NCI-H1048 (cell line): ENCODE data around the gene ARL17A.
"Not testable (repeated sequence)": the region's sequence is repeated elsewhere in the genome, so short reads cannot be mapped to it uniquely, and the experiment has no call there.

ENCODE experiments used
- DNase-seq: peaks from one replicate; lab custom pipeline; 2025; lab: John Stamatoyannopoulos, UW

Gene ARL17A

DNA sequence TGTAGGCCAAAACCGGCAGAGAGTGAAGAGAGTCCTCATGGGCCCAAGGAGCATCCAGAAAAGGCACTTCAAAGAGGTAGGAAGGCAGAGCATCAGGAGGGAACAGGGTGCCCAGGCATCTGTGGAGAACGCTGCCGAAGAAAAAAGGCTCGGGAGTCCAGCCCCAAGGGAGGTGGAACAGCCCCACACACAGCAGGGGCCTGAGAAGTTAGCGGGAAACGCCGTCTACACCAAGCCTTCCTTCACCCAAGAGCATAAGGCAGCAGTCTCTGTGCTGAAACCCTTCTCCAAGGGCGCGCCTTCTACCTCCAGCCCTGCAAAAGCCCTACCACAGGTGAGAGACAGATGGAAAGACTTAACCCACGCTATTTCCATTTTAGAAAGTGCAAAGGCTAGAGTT is 30.9 kb downstream of the ARL17A start:
- not testable (repeated sequence) for DNase-seq

GRCh38 chr17:46534716-46535115 is 44.8 kb downstream of the ARL17A start:
- not testable (repeated sequence) for DNase-seq

DNA sequence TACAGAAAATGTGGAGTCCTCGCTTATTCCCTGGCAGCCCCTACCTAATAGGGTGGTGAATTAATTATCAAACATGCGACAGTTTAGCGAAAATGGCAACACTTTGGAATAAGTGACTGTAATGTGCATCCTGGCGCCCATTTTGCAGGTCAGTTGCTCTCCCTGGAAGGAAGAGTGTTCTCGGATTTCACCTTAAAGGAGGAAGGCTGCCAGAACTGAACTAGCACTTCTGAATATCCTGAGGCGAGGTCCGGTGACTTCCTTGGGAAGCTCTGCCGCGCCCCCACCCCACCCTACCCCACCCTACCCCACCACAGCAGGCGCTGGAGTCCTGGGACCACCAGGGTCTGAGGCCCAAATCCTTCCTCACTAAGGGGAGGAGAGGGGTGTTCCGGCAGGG is 67.3 kb downstream of the ARL17A start, which contains the start of gene LRRC37A2:
Gene LRRC37A2 (plus strand): TSS at position 301 of the 400 bp plus-strand sequence. CDS start 245 bp downstream, outside the sequence.
- DNase-seq = not testable (repeated sequence)

DNA sequence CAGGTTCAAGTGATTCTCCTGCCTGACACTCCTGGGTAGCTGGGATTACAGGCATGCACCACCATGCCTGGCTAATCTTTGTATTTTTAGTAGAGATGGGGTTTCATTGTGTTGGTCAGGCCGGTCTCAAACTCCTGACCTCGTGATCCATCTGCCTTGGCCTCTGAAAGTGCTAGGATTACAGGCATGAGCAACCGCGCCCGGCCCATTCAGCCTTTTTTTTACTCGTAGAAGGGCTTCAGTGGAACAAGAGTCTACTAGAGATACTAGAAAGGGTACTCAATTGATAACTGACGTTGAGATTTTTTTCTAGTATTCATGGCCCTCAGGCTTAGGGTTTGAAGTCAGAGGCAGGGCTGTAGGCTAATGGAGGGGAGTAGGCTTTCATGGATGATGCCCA is 73.6 kb downstream of the ARL17A start:
- DNase-seq = not testable (repeated sequence)

GRCh38 chr17:46499437-46500139 is 79.9 kb downstream of the ARL17A start:
- DNase-seq = not testable (repeated sequence)

DNA sequence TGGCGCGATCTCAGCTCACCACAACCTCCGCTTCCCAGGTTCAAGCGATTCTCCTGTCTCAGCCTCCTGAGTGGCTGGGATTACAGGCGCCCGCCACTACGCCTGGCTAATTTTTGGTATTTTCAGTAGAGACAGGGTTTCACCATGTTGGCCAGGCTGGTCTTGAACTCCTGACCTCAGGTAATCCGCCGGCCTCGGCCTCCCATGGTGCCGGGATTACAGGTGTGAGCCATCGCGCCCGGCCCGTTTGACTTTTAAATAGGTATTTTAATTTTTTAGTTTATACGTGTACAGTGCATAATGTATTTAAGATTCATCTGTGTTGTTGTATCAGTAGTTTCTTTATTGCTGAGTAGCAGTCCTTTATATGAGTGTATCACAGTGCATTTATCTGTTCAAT is 87.5 kb downstream of the ARL17A start:
- not testable (repeated sequence) for DNase-seq

DNA sequence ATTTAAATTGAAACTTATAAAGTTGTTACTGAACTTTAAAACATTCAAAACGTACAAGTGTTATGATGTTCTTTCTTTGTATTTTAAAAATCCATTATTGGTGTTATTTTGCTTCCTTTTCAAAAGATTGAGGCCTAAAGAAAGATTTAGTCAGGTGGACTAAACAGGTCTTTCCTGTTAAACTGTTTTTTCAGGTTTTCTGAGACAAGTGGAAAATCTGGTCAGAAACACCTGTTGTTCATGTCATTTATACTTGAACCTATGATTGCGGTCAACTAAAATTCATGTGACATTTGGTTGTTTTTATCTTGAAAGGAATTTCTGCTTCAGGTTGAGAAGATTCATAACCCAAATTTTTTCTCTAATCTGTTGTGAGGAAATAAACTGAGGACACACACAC is 98.2 kb downstream of the ARL17A start:
- DNase-seq = not testable (repeated sequence)

DNA sequence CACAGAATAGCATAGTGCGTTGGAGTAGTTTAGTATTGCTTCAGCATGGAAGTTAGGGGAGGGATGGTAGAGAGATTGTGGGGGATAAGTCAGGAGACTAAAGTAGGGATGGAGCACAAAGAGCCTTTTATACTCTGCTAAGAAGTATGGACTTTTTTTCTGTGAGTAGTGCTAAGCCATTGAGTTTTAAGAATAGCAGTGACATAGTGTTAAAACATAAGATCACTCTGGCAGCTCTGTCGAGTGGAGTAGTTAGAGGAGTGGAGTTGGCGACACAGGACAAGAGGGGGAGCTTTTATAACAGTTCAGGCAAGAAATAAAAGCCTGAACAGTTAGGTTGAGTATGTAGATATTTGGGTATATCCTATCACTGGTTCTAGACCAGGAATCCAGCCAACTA is 100.7 kb downstream of the ARL17A start:
- not testable (repeated sequence) for DNase-seq

DNA sequence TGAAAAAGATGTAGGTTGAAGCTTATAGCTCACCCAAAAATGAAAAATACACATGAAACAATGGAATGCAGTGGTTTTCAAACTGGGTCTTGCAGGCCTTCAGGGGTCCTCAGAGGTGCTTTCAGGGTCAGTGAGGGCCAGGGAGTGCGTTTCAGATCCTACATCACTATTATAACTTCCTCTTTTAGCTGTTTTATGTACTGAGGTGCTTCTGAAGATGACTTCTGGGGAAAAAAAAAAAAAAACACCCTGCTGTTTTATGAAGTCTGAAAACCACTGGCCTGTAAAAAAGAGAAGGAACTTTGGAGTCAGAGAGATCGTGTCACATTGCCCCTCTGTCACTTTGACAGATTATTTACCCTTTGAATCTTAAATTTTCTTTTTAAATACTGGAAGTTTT is 103.9 kb downstream of the ARL17A start:
- DNase-seq = not testable (repeated sequence)

- DNase-seq = not testable (repeated sequence)
Measured at GRCh38 chr17:46474489-46474888, 105.0 kb downstream of the ARL17A start.

DNA sequence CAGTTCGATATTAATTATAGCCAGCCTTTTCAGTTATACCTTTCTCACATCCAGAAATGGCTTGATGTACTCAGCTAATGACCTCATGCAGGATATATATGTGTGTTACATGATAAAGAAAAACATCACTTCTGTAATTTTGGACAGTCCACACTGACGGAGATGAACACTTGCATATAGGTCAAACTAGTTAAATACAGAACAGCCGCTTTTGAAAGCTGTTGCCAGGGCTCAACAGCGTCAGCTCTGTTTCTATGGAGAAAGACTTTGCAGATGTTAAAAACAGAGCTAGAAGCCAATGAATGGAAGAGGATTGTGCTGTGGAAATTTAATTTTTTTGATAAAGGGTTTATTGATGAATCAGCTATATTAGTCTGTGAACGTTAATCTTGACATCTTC is 111.9 kb downstream of the ARL17A start:
- not testable (repeated sequence) for DNase-seq
